Activated CD4-positive, alpha-beta T cell treated with anti-CD3 and anti-CD28 coated beads, Interleukin-2, amount 10 ng/mL, durations not matched to agents 24 days and 14 days (primary cell): ENCODE results near the gene CASKIN1. TPM values are rescaled to one million over a fixed set of nuclear protein-coding genes. Genes with fewer than 3 reads are reported as not detected.
"Not testable (repeated sequence)": the region's sequence is repeated elsewhere in the genome, so short reads cannot be mapped to it uniquely, and the experiment has no call there.

ENCODE experiments used
- DNase-seq: peaks from one replicate; pipeline ENCODE4 v3.0.0; 2022
- H3K27ac Mint-ChIP-seq: one replicate; pipeline ENCODE4 v1.8.0; 2022; ENCODE audit warnings: mild to moderate bottlenecking, mixed read lengths
- H3K27me3 Mint-ChIP-seq: one replicate; pipeline ENCODE4 v1.8.0; 2022; ENCODE audit warnings: mixed read lengths
- H3K36me3 Mint-ChIP-seq: one replicate; pipeline ENCODE4 v1.8.0; 2022; ENCODE audit warnings: low read depth, mild to moderate bottlenecking, mixed read lengths
- H3K4me1 Mint-ChIP-seq: one replicate; pipeline ENCODE4 v1.8.0; 2021; ENCODE audit warnings: mixed read lengths
- H3K4me3 Mint-ChIP-seq: one replicate; pipeline ENCODE4 v1.8.0; 2022; ENCODE audit warnings: mild to moderate bottlenecking, moderate library complexity, mixed read lengths
- H3K9me3 Mint-ChIP-seq: one replicate; pipeline ENCODE4 v1.8.0; 2021; ENCODE audit warnings: mixed read lengths
- intact Hi-C: fragments of 100-400 bp; cut with micrococcal nuclease; formaldehyde crosslinking; loops from one replicate; pipeline ENCODE4 v1.15.1; 2023
- total RNA-seq: library from RNA; stranded (reverse); gene quantifications from 2 replicates; pipeline ENCODE4 v1.2.3, GENCODE V29; 2022

CASKIN1 gene
- total RNA-seq, 1 donor from 2014 or later, result 2.3 TPM

GRCh38 chr16:2135770-2136490 is 60.5 kb downstream of the CASKIN1 start, which contains the start of gene PKD1:
PKD1 (minus strand) TSS chr16:2135898; CDS start chr16:2135689, 209 bp downstream.
- H3K9me3 Mint-ChIP-seq, H3K4me1 Mint-ChIP-seq, intact Hi-C loops, H3K27me3 Mint-ChIP-seq, H3K36me3 Mint-ChIP-seq: not testable (repeated sequence)
- Mint-ChIP-seq H3K27ac (peak within 1 kb of the TSS; percentile 95), H3K4me3 (peak within 1 kb of the TSS; percentile 97)
- DNase-seq, result peak; percentile 100

DNA sequence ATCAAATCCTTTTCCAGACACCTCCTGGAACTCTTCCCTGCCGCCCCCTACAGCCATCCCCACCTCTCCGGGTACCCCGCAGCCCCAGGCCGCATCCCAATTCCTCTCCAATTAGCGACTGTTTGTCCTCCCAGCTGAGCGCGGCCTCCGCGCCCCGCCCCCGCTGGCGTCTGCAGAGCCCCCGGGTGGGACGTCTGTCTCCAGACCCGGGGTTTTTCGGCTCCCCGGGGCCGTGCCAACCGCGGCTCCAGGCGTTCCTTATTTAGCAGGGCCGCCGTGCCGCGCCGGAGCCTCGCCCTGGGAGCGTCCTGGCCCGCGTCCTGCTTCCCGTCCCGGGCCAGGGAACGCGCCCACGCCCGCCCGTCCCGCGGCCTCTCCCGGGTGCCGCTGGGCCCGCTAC is 61.3 kb downstream of the CASKIN1 start:
- H3K27ac Mint-ChIP-seq, intact Hi-C loops: not testable (repeated sequence)

GRCh38 chr16:2133797-2134196 is 62.6 kb downstream of the CASKIN1 start:
- H3K9me3 Mint-ChIP-seq, H3K27me3 Mint-ChIP-seq, H3K4me3 Mint-ChIP-seq, H3K36me3 Mint-ChIP-seq, DNase-seq, intact Hi-C loops, H3K27ac Mint-ChIP-seq, H3K4me1 Mint-ChIP-seq: not testable (repeated sequence)

More for the DNA sequence above, 61.3 kb downstream of the CASKIN1 start:
- peak; percentile 76 for DNase-seq
- not testable (repeated sequence) for H3K4me1 Mint-ChIP-seq, H3K9me3 Mint-ChIP-seq, H3K36me3 Mint-ChIP-seq, H3K27me3 Mint-ChIP-seq
- peak overlapping the region; percentile 82 for H3K4me3 Mint-ChIP-seq

DNA sequence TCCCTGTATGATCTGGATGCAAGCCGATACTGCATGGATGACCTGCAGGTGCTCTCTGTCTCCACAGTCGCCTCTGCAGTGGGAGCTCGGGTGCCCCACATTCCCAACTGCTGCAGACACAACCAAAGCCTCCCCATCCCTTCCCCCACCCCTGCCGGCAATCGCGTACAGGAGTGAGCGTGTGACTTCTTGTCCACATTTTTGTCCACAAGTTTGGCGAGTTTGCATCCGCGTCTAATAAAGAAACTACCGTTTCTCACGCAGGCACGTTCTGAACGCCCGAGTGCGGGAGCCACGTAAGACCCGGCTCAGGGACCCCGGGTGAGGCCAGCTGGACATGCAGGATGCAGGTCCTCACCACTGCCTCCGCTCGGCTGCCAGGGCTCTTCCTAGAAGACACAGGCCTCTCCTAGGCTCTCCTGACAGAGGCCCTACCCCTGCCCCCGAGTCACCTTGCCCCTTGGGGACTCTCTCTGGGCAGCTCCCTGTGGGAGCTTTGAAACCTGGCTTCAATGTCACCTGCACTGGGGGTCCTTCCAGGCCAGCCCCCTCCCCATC is 66.4 kb downstream of the CASKIN1 start:
- H3K4me1 Mint-ChIP-seq, H3K27me3 Mint-ChIP-seq, H3K36me3 Mint-ChIP-seq: not testable (repeated sequence)

DNA sequence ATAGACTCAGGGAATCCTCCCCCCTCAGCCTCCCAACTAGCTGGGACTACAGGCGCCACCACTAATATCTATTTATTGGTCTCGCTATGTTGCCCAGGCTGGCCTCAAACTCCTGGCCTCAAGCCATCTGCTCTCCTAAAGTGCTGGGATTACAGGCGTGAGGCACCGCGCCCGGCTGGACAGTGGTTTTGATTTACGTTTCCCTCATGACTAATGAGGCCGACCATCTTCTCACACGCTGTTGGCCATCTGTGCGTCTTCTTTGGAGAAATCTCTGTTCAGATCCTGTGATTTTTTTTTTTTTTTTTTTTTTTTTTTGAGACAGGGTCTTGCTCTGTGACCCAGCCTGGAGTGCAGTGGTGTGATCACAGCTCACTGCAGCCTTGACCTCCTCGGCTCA is 67.2 kb downstream of the CASKIN1 start:
- H3K4me1 Mint-ChIP-seq, H3K36me3 Mint-ChIP-seq, H3K4me3 Mint-ChIP-seq, H3K9me3 Mint-ChIP-seq, H3K27ac Mint-ChIP-seq, DNase-seq, H3K27me3 Mint-ChIP-seq, intact Hi-C loops: not testable (repeated sequence)

More for the DNA sequence above, 66.4 kb downstream of the CASKIN1 start:
- intact Hi-C loops, H3K9me3 Mint-ChIP-seq, H3K27ac Mint-ChIP-seq, DNase-seq, H3K4me3 Mint-ChIP-seq: not testable (repeated sequence)

DNA sequence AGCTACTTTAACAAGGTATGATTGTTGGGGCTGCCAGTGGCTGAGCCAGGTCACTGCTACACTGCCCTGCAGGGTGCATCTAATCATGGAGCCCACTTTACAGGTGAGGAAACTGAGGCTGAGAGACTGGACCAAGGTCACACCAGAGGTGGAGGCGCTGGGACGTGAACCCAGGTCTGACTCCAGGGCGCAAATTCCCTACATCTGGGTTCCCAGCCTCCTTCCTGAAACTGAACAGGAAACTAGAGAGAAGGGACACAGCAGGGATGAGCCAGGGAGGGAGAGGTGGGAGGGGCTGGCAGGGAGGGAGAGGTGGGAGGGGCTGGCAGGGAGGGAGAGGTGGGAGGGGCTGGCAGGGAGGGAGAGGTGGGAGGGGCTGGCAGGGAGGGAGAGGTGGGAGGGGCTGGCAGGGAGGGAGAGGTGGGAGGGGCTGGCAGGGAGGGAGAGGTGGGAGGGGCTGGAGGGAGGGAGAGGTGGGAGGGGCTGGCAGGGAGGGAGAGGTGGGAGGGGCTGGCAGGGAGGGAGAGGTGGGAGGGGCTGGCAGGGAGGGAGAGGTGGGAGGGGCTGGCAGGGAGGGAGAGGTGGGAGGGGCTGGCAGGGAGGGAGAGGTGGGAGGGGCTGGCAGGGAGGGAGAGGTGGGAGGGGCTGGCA is 68.7 kb downstream of the CASKIN1 start:
- not testable (repeated sequence) for H3K4me3 Mint-ChIP-seq

More for the DNA sequence above, 68.7 kb downstream of the CASKIN1 start:
- DNase-seq, H3K9me3 Mint-ChIP-seq, intact Hi-C loops, H3K27me3 Mint-ChIP-seq, H3K36me3 Mint-ChIP-seq, H3K27ac Mint-ChIP-seq, H3K4me1 Mint-ChIP-seq: not testable (repeated sequence)

Other genes starting within 250 kb of the CASKIN1 start
- gene RPL3L, start 241.9 kb downstream of the CASKIN1 start, total RNA-seq, result 1.0 TPM in 1 of 2 replicates, not detected in the other
- gene NDUFB10, start 237.1 kb downstream of the CASKIN1 start, total RNA-seq, result 136 and 141 TPM in 2 replicates
- 3,359 and 3,401 TPM in 2 replicates for gene RPS2, start 231.8 kb downstream of the CASKIN1 start, total RNA-seq
- 0.57 TPM in 1 of 2 replicates, not detected in the other for gene RNF151, start 229.7 kb downstream of the CASKIN1 start, total RNA-seq
- gene TBL3, start 224.6 kb downstream of the CASKIN1 start, total RNA-seq, result 81.4 and 87.5 TPM in 2 replicates
- 0.56 TPM in 1 of 2 replicates, not detected in the other for gene NOXO1, start 215.1 kb downstream of the CASKIN1 start, total RNA-seq
- 41.6 and 42.8 TPM in 2 replicates for gene GFER, start 212.4 kb downstream of the CASKIN1 start, total RNA-seq
- gene SYNGR3, start 206.6 kb downstream of the CASKIN1 start, total RNA-seq, result 18.1 and 20.2 TPM in 2 replicates
- gene ZNF598, start 186.8 kb downstream of the CASKIN1 start, total RNA-seq, result 93.9 and 99.0 TPM in 2 replicates
- gene NPW, start 176.8 kb downstream of the CASKIN1 start, total RNA-seq, result 6.9 and 7.0 TPM in 2 replicates
- gene NHERF2, start 169.7 kb downstream of the CASKIN1 start, total RNA-seq, result 1.3 and 1.8 TPM in 2 replicates
- gene NTHL1, start 148.8 kb downstream of the CASKIN1 start, total RNA-seq, result 50.3 and 57.7 TPM in 2 replicates
- gene TSC2, start 148.6 kb downstream of the CASKIN1 start, total RNA-seq, result 98.8 and 99.8 TPM in 2 replicates
- 91.4 and 93.3 TPM in 2 replicates for gene PKD1, start 60.7 kb downstream of the CASKIN1 start, total RNA-seq
- 0.83 and 1.0 TPM in 2 replicates for gene RAB26, start 48.0 kb downstream of the CASKIN1 start, total RNA-seq
- 68.7 and 80.3 TPM in 2 replicates for gene TRAF7, start 40.8 kb downstream of the CASKIN1 start, total RNA-seq
- gene MLST8, start 8.8 kb upstream of the CASKIN1 start, total RNA-seq, result 65.2 and 70.3 TPM in 2 replicates
- gene BRICD5, start 14.3 kb upstream of the CASKIN1 start, total RNA-seq, result 22.2 and 23.1 TPM in 2 replicates
- 38.7 and 38.9 TPM in 2 replicates for gene PGP, start 18.2 kb upstream of the CASKIN1 start, total RNA-seq
- 33.4 and 34.7 TPM in 2 replicates for gene E4F1, start 27.0 kb upstream of the CASKIN1 start, total RNA-seq
- gene DNASE1L2, start 39.8 kb upstream of the CASKIN1 start, total RNA-seq, result 1.7 and 2.1 TPM in 2 replicates
- gene ECI1, start 55.0 kb upstream of the CASKIN1 start, total RNA-seq, result 34.1 and 38.7 TPM in 2 replicates
- 399 and 416 TPM in 2 replicates for gene RNPS1, start 71.5 kb upstream of the CASKIN1 start, total RNA-seq
- 8.3 and 9.2 TPM in 2 replicates for gene ABCA3, start 144.1 kb upstream of the CASKIN1 start, total RNA-seq
- gene CCNF, start 232.8 kb upstream of the CASKIN1 start, total RNA-seq, result 44.7 and 45.7 TPM in 2 replicates